ENCODE results near the gene ORM1.

GRCh38 chr9:114309096-114309495 is 13.8 kb upstream of the ORM1 start:
- no peak for TF ChIP-seq POLR2A (IDR thresholded peaks at IDR 0.05)
- no peak for TF ChIP-seq CTCF (IDR thresholded peaks at IDR 0.05)
